ENCODE results near the gene RAI1. TPM values are rescaled to one million over a fixed set of nuclear protein-coding genes. Genes with fewer than 3 reads are reported as not detected.

Gene RAI1
- polyA plus RNA-seq, 1 donor from 2014 or later: 3.0 TPM

- Mint-ChIP-seq H3K4me1 (peaks cover 20 to 28% (median 24%) of the 10 kb centered on the region in 3 donors), H3K4me3 (peak overlapping the region in 1 of 4 donors; percentile 50), H3K27me3 (peaks cover 25% of the 10 kb centered on the region), H3K9me3 (no peaks in the 10 kb centered on the region), H3K27ac (no peak overlapping the region), H3K36me3 (peaks cover 9% of the 10 kb centered on the region)
Observed at GRCh38 chr17:17721140-17721668, 39.9 kb downstream of the RAI1 start.

- peak overlapping the region; percentile 48 to 91 (median 84) for H3K4me3 Mint-ChIP-seq
- H3K36me3 Mint-ChIP-seq: peaks cover 9% of the 10 kb centered on the region
- no peak overlapping the region for H3K27ac Mint-ChIP-seq
- peaks cover 19 to 35% (median 26%) of the 10 kb centered on the region in 3 donors for H3K4me1 Mint-ChIP-seq
- H3K27me3 Mint-ChIP-seq: peaks cover 25% of the 10 kb centered on the region
- no peaks in the 10 kb centered on the region for H3K9me3 Mint-ChIP-seq
Observed at GRCh38 chr17:17722081-17722905, 41.0 kb downstream of the RAI1 start.

GRCh38 chr17:17722906-17723353, 41.7 kb downstream of the RAI1 start:
- Mint-ChIP-seq H3K27ac (no peak overlapping the region), H3K4me1 (peaks cover 19 to 35% (median 26%) of the 10 kb centered on the region in 3 donors), H3K36me3 (peaks cover 7% of the 10 kb centered on the region), H3K27me3 (peaks cover 25% of the 10 kb centered on the region), H3K4me3 (peak overlapping the region; percentile 45 to 86 (median 84)), H3K9me3 (no peaks in the 10 kb centered on the region)

DNA sequence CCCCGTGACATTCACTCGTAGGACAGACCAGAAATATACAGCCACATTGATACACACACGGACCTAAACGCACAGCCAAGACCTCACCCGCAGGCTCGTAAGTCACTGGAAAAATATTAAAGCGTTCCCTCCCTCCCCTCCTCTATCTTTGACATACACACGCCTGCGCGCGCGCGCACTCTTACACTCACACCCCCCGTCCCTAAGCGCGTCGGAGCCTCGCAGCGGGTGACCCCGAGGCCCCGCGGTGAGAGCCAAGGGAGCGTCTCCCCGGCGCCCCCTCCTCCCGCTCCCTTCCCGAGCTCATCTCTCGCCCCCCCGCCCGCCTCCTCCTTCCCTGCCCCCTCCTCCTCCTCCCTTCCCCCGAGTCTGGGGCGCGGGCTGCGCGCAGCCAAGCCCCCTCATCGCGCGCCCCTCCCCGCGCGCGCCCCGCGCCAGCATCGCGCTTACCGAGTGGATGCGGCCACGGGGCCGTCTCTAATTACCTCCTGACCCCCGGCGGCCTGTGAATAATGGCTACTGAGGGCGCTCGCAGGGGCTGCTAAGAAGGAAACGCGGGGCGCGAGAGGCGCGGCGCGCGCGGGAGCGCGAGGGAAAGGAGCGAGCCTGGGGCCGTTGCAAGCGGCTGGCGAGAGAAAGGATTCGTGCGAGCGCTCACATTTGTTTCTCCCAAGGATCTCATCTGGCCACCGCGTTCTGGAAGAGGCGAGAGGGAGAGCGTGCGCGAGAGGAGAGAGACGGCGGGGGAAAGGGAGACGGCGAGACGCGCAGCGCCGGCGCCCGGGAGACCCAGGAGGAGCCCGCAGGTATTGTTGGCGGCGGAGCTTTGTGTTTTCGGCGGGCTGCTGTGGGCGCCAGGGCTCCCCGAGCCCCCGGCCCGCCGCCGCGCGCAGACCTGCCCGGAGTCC, 42.4 kb downstream of the RAI1 start:
- Mint-ChIP-seq H3K4me3 (peak overlapping the region; percentile 83 to 97 (median 90)), H3K4me1 (peaks cover 19 to 35% (median 25%) of the 10 kb centered on the region in 3 donors), H3K27ac (peak overlapping the region in 1 of 3 donors; percentile 57), H3K36me3 (peaks cover 6% of the 10 kb centered on the region), H3K27me3 (peaks cover 25% of the 10 kb centered on the region), H3K9me3 (no peaks in the 10 kb centered on the region)

DNA sequence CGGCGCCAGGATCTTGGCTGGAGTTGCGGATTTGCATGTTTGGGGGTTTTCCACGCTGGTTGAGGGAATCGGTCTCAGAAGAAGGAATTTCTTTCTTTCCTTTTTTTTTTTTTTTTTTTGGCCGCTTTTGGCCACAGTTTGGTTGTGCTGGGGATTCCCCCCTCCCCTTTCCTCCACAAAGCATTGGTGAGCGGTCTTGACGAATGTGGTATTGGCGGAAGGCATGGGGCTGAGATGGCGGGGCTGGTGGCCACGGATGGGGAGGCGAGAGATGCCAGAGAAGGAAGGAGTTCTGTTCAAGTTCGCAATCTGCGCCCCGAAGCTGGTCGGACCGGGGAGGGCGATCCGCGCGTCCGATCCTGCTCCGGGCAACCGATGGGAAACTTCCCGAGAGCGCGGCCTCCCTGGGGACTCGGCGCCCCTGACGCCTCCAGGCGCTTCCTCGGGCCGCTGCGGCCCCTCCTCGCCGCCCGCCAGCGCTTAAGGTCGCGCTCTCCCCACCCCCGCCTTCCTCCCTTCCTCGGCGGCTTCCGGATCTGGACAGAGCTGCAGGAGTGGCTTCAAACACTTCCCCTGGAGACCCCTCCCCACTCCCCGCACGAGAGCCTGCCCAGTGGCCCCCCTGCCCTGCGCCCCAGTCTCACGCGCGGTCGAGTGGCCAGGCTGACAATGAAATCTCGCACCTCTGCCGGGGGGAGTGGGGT, 43.2 kb downstream of the RAI1 start:
- Mint-ChIP-seq H3K9me3 (no peaks in the 10 kb centered on the region), H3K4me3 (peak overlapping the region; percentile 83 to 96 (median 90)), H3K27ac (no peak overlapping the region), H3K36me3 (peaks cover 6% of the 10 kb centered on the region), H3K27me3 (peaks cover 25% of the 10 kb centered on the region), H3K4me1 (peaks cover 19 to 31% (median 25%) of the 10 kb centered on the region in 3 donors)

DNA sequence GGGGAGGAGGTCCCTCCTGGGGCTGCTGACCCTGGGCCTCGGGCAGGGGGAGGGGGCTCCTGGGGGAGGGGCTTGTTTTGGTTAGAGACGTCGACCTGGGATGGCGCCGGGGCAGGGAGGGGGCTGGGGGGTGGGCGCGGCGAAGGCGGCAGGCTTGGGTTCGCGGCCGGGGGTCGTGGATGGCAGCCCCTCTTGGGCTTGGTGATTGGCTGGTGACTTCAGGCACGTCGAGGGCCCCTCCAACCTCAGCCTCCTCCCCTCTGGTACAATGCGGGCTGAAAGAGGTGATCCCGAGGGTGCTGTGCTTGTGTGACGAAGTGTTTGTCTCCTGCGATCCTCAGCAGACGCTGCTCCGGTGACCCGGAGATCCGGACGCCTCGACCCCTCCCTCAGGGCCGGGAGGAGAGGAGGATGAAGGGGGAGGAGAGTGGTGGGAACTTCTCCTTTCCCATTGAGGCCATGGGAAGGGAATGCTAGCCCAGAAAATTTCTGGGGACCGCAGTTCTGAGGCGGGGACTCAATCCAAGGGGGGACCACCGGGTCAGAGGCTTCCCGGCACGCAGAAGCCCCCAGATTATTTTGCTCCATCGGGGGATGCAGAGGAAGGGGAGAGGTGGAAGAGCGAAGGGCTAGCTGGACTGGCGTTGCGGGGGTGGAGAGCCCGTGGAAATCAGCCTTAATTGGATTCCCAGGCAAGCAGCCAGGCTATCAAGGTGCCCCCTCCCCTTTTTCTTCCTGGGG, 43.9 kb downstream of the RAI1 start:
- Mint-ChIP-seq H3K4me1 (peaks cover 23 to 34% (median 29%) of the 10 kb centered on the region in 3 donors), H3K27me3 (peaks cover 25% of the 10 kb centered on the region), H3K9me3 (no peaks in the 10 kb centered on the region), H3K4me3 (peak overlapping the region; percentile 33 to 89 (median 76)), H3K27ac (peak overlapping the region in 1 of 3 donors; percentile 57), H3K36me3 (peaks cover 6% of the 10 kb centered on the region)

DNA sequence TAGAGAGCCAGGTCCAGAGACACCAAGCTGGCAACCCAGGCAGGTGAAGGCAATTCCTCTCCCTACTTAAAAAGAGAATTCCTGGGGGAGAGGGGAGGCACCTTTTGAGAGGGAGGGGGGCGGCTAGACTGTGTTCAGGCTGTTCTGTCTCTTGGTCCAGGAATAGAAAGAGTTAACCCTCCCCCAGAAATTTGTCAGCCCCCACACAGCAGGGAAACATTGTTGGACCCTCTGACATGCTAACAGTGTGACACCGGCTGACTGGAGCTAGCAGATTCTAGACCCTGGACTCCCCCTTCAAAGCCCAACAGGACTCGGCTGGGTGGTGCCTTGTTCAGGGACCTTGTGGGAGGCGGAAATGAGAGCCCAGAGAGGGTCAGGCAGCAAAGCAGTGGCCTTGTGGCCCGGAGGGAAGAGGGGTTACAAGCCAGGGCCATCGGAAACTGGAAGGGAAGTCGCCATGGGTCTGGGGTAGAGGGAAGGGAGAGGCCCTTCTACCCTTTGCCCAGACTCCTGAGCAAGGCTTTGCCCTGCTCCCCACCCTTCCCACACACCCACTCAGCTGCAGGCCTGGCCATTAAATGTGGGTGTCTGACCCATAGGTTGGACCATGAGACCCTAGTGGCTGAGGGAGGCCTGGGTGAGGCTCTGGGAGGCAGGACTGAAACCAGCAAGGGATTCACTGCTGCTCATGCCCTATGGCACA, 44.6 kb downstream of the RAI1 start:
- peaks cover 23 to 34% (median 29%) of the 10 kb centered on the region in 3 donors for H3K4me1 Mint-ChIP-seq
- H3K9me3 Mint-ChIP-seq: no peaks in the 10 kb centered on the region
- peaks cover 23% of the 10 kb centered on the region for H3K27me3 Mint-ChIP-seq
- peak overlapping the region in 2 of 4 donors; percentile 12 to 50 for H3K4me3 Mint-ChIP-seq
- peaks cover 6% of the 10 kb centered on the region for H3K36me3 Mint-ChIP-seq
- peak overlapping the region in 1 of 3 donors; percentile 39 for H3K27ac Mint-ChIP-seq

GRCh38 chr17:17726458-17727060, 45.3 kb downstream of the RAI1 start:
- Mint-ChIP-seq H3K4me3 (peak overlapping the region in 2 of 4 donors; percentile 49 to 50), H3K27me3 (peaks cover 17% of the 10 kb centered on the region), H3K9me3 (no peaks in the 10 kb centered on the region), H3K27ac (peak overlapping the region in 1 of 3 donors; percentile 18), H3K36me3 (peaks cover 3% of the 10 kb centered on the region), H3K4me1 (peaks cover 21 to 28% (median 28%) of the 10 kb centered on the region in 3 donors)

DNA sequence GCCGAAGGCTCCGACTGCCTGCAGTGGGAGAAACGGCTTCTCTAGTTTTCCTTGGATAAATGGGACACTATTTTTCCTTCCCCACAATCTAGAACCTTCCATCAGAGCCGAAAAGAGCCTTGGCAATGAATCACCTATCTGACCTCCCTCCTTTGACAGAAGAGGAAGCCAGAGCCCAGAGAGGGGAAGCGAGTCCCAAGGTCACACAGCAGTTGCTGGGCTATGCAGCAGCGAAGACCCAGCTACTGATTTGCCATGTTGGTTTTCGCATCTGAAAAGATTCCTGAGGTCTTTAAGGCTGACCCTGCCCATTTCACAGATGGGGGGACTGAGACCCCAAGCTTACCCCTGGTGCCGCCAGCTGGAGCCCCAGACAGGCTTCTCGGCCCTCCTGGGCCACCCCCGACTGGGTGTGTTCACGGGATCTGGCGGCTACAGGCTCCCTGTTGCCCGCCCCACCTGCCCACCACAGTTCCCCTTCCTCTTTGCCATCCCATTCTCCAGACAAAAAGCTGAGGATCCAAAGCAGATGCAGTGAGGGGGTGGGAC, 45.9 kb downstream of the RAI1 start:
- Mint-ChIP-seq H3K27me3 (peaks cover 13% of the 10 kb centered on the region), H3K9me3 (no peaks in the 10 kb centered on the region), H3K4me1 (peaks cover 18 to 25% (median 22%) of the 10 kb centered on the region in 3 donors), H3K4me3 (peak overlapping the region in 1 of 4 donors; percentile 50), H3K27ac (peak overlapping the region in 1 of 3 donors; percentile 18), H3K36me3 (no peaks in the 10 kb centered on the region)

- H3K36me3 Mint-ChIP-seq: no peaks in the 10 kb centered on the region
- H3K9me3 Mint-ChIP-seq: no peaks in the 10 kb centered on the region
- no peak overlapping the region for H3K4me3 Mint-ChIP-seq
- peaks cover 11 to 18% (median 15%) of the 10 kb centered on the region in 3 donors for H3K4me1 Mint-ChIP-seq
- peaks cover 6% of the 10 kb centered on the region for H3K27me3 Mint-ChIP-seq
- H3K27ac Mint-ChIP-seq: peak overlapping the region in 2 of 3 donors; percentile 6 to 77
Observed at GRCh38 chr17:17728146-17728545, 46.9 kb downstream of the RAI1 start.

DNA sequence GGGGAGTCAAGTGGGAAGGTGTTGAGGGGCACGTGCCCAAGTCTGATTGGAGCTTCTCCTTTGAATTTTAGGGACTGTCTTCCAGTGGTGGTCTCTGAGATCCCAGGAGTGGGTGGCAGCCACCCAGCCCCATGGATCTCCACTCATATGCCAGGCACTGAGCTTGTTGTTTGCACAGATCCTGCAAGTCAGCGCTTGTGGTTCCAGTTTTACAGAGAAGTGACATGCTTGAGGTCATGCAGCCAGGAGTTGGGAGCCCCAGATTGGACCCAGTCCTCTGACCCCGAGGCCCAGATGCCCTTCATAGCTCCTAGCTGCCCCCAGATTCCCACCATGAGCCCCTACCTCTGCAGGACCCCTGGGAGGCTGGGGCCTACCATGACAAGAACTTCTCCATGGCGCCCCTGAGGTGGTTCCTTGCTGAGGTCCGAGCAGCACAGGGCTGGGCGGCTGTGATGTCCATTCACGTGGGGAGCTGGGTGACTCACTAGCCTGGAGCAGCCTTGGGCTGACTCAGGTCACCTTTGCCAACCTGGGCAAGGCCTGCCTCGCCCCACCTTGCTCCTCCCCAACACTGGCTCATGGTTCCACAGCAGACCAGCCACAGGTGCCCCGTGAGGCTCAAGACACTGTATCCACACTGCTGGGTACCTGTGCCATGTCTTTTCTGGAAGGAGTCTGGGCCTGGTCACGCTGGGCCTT, 47.4 kb downstream of the RAI1 start:
- peak overlapping the region in 1 of 4 donors; percentile 6 for H3K4me3 Mint-ChIP-seq
- no peaks in the 10 kb centered on the region for H3K9me3 Mint-ChIP-seq
- peaks cover 9 to 16% (median 13%) of the 10 kb centered on the region in 3 donors for H3K4me1 Mint-ChIP-seq
- peaks cover 4% of the 10 kb centered on the region for H3K27me3 Mint-ChIP-seq
- H3K36me3 Mint-ChIP-seq: no peaks in the 10 kb centered on the region
- H3K27ac Mint-ChIP-seq: peak overlapping the region in 1 of 3 donors; percentile 77

GRCh38 chr17:17729620-17730249, 48.5 kb downstream of the RAI1 start:
- no peaks in the 10 kb centered on the region for H3K9me3 Mint-ChIP-seq
- H3K4me1 Mint-ChIP-seq: peaks cover 11 to 13% (median 11%) of the 10 kb centered on the region in 3 donors
- peak overlapping the region in 1 of 4 donors; percentile 6 for H3K4me3 Mint-ChIP-seq
- no peaks in the 10 kb centered on the region for H3K27me3 Mint-ChIP-seq
- H3K27ac Mint-ChIP-seq: no peak overlapping the region
- H3K36me3 Mint-ChIP-seq: no peaks in the 10 kb centered on the region
